ENCODE results near the gene SEPTIN6. TPM values are rescaled to one million over a fixed set of nuclear protein-coding genes. Genes with fewer than 3 reads are reported as not detected.
"Not testable (repeated sequence)": the region's sequence is repeated elsewhere in the genome, so short reads cannot be mapped to it uniquely, and the experiment has no call there.

SEPTIN6 gene
- total RNA-seq, 1 donor from 2014 or later = 27.6 TPM

- no peak overlapping the region for H3K4me3 ChIP-seq (ENCODE audit: low read depth, low read length)
- TF ChIP-seq, protein P1, sequence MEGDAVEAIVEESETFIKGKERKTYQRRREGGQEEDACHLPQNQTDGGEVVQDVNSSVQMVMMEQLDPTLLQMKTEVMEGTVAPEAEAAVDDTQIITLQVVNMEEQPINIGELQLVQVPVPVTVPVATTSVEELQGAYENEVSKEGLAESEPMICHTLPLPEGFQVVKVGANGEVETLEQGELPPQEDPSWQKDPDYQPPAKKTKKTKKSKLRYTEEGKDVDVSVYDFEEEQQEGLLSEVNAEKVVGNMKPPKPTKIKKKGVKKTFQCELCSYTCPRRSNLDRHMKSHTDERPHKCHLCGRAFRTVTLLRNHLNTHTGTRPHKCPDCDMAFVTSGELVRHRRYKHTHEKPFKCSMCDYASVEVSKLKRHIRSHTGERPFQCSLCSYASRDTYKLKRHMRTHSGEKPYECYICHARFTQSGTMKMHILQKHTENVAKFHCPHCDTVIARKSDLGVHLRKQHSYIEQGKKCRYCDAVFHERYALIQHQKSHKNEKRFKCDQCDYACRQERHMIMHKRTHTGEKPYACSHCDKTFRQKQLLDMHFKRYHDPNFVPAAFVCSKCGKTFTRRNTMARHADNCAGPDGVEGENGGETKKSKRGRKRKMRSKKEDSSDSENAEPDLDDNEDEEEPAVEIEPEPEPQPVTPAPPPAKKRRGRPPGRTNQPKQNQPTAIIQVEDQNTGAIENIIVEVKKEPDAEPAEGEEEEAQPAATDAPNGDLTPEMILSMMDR (conservative IDR thresholded peaks at IDR 0.05; ENCODE audit: low read depth, low read length) = no peak
- no peak for DNase-seq (ENCODE audit: low read depth)
Measured at GRCh38 chrX:119667111-119667878, 25.7 kb downstream of the SEPTIN6 start.

- not testable (repeated sequence) for H3K4me3 ChIP-seq (ENCODE audit: low read depth, low read length); DNase-seq (ENCODE audit: low read depth)
Measured at GRCh38 chrX:119664877-119665276, 28.1 kb downstream of the SEPTIN6 start.

DNA sequence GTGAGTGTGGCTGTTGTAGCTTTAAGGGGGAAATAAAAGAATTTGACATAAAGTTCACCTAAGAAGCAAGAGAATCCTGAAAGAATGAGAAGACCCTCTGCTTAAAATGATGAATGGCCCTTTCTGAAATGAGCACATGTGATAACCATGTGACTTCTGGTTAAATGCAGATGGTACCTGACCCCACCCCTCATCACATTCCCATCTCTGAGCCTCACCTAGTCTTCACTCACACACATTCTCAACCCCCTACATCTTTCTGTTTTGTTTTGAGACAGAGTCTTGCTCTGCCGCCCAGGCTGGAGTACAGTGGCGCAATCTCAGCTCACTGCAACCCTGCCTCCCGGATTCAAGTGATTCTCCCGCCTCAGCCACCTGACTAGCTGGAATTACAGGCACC, 31.5 kb downstream of the SEPTIN6 start:
- TF ChIP-seq, protein P1 (conservative IDR thresholded peaks at IDR 0.05; ENCODE audit: low read depth, low read length) = no peak
- DNase-seq (ENCODE audit: low read depth) = no peak
- H3K4me3 ChIP-seq (ENCODE audit: low read depth, low read length) = no peak overlapping the region

DNA sequence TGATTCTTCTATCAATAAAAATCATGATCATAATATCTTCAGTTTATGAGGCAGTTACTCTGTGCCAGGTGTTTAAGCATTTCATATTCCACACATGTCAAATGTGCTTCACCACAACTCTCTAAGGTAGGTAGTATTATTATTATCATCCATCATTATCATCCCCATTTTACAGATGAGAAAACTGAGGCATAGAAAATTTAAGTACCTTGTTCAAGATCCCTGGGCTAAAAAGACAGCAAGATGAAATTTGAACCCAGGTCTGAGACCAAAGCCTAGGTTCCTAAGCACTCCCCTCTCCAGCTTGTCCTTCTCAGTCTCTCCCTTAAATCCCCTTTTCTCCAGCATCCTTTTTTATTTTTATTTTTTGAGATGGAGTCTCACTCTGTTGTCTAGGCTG, 33.4 kb downstream of the SEPTIN6 start:
- DNase-seq (ENCODE audit: low read depth) = no peak
- no peak overlapping the region for H3K4me3 ChIP-seq (ENCODE audit: low read depth, low read length)
- TF ChIP-seq, protein P1 (conservative IDR thresholded peaks at IDR 0.05; ENCODE audit: low read depth, low read length) = no peak

DNA sequence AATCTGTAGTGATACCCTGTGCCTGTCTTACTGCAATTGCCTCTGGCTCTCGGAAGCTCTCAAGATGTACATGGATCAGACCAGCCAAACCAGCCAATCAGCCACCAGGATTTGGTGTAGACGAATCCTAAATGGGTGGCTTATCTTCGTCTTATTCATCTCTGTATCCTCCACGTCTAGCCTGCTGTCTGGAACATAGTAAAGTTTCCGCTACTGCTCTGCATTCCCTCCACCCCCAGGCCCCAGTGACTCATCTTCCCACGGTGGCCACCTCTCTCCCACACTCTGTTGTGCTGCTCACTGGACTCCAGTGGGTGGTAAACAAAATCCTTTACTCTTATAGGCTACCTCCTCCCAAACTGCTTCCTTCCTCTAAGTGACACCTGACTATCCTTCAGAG, 37.8 kb downstream of the SEPTIN6 start:
- TF ChIP-seq, protein P1 (conservative IDR thresholded peaks at IDR 0.05; ENCODE audit: low read depth, low read length) = no peak
- H3K4me3 ChIP-seq (ENCODE audit: low read depth, low read length) = no peak overlapping the region
- no peak for DNase-seq (ENCODE audit: low read depth)

DNA sequence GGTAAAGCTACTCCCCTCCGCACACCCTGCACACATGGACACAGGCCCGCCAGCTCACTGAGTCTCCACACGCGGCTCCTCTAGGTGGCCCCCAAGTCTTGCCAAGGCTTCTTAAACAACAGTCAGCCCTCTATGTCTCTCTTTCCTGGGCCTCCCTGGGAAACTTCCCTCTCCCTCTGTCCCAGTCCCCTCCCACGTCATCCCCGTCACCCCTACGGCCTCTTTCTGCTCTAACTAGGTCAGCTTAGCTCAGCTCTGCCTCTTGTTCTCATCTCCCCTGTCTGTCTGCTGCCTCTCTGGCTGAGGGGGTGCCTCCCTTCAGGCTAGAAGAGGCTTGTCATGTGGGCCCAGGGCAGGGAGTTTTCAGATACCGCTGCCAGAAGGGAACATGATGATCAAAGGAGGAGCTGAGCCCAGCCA, 38.8 kb downstream of the SEPTIN6 start:
- no peak overlapping the region for H3K4me3 ChIP-seq (ENCODE audit: low read depth, low read length)
- TF ChIP-seq, protein P1 (conservative IDR thresholded peaks at IDR 0.05; ENCODE audit: low read depth, low read length) = no peak
- no peak for DNase-seq (ENCODE audit: low read depth)

DNA sequence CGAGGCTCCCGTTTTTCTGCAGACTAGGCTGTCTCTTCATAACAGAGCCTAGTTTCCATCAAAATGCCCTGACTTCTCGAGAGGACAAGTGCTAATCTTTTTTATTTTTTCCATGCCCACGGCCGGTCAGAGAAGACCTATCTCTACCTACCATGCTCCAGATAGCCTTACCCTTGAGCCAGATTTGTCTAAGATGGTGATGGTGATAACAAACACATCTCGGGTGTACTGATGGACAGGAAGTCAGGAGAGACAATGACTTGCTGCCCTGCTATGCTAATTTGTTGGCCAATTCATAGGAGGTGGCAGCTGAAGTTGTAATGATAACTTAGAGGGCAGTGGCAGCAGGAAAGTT, 44.6 kb downstream of the SEPTIN6 start:
- H3K4me3 ChIP-seq (ENCODE audit: low read depth, low read length) = no peak overlapping the region
- no peak for DNase-seq (ENCODE audit: low read depth)
- TF ChIP-seq, protein P1 (conservative IDR thresholded peaks at IDR 0.05; ENCODE audit: low read depth, low read length) = no peak

Measured in epithelial cell of proximal tubule (primary cell).